Measurements from ENCODE around the gene SCGB1D1.

SCGB1D1 gene

GRCh38 chr11:62181097-62181496 is 8.9 kb upstream of the SCGB1D1 start:
- H3K27ac ChIP-seq (ENCODE audit: extremely low read depth, low read depth, low read length): no peak overlapping the region
- no peaks in the 10 kb centered on the region for H3K4me1 ChIP-seq (ENCODE audit: control insufficient read depth, insufficient read depth, low read length)
- H3K9me3 ChIP-seq (ENCODE audit: control insufficient read depth, insufficient read depth, low read depth, low read length): no peaks in the 10 kb centered on the region
- ChIA-PET CTCF (interaction anchor here (1.8 kb wide), 1 partner anchor 9 kb away, joined by 13 read pairs; no protein-coding TSS in a partner anchor), POLR2A (no interaction called here)
- no peak for TF ChIP-seq ZNF239 (tag by site-specific recombination; IDR thresholded peaks at IDR 0.05)
- TF ChIP-seq ZNF18 (tag by site-specific recombination; IDR thresholded peaks at IDR 0.05): no peak
- no peak overlapping the region for H3K4me3 ChIP-seq (ENCODE audit: low read depth, low read length)
- H3K36me3 ChIP-seq (ENCODE audit: control insufficient read depth in 2 of 2, insufficient read depth in 1 of 2, low read length in 2 of 2): no peaks in the 10 kb centered on the region

- no peak overlapping the region for H3K4me3 ChIP-seq (ENCODE audit: low read depth, low read length)
- ChIA-PET POLR2A (no interaction called here), CTCF (interaction anchor here (1.6 kb wide), 1 partner anchor 10 kb away, joined by 10 read pairs; no protein-coding TSS in a partner anchor)
- H3K27ac ChIP-seq (ENCODE audit: extremely low read depth, low read depth, low read length): no peak overlapping the region
- H3K4me1 ChIP-seq (ENCODE audit: control insufficient read depth, insufficient read depth, low read length): no peaks in the 10 kb centered on the region
- H3K9me3 ChIP-seq (ENCODE audit: control insufficient read depth, insufficient read depth, low read depth, low read length): no peaks in the 10 kb centered on the region
- no peaks in the 10 kb centered on the region for H3K36me3 ChIP-seq (ENCODE audit: control insufficient read depth in 2 of 2, insufficient read depth in 1 of 2, low read length in 2 of 2)
- TF ChIP-seq ZNF335 (tag by site-specific recombination; conservative IDR thresholded peaks at IDR 0.05) (no peak), MYNN (tag by site-specific recombination; IDR thresholded peaks at IDR 0.05; ENCODE audit: borderline replicate concordance) (no peak), KLF16 (tag by site-specific recombination; IDR thresholded peaks at IDR 0.05) (no peak), ZNF701 (tag by site-specific recombination; IDR thresholded peaks at IDR 0.05) (no peak), ZNF311 (tag by site-specific recombination; IDR thresholded peaks at IDR 0.05; ENCODE audit: borderline replicate concordance) (no peak), ZNF146 (tag by site-specific recombination; IDR thresholded peaks at IDR 0.05) (no peak), SCRT1 (tag by site-specific recombination; IDR thresholded peaks at IDR 0.05; ENCODE audit: borderline replicate concordance) (no peak), BCL6B (tag by site-specific recombination; IDR thresholded peaks at IDR 0.05) (no peak), ZNF837 (tag by site-specific recombination; IDR thresholded peaks at IDR 0.05) (no peak), ZNF513 (tag by site-specific recombination; IDR thresholded peaks at IDR 0.05) (no peak), ZNF488 (tag by site-specific recombination; IDR thresholded peaks at IDR 0.05) (no peak), ZNF2 (tag by site-specific recombination; IDR thresholded peaks at IDR 0.05) (no peak)
Observed at GRCh38 chr11:62182147-62182891, 7.7 kb upstream of the SCGB1D1 start.

- H3K4me3 ChIP-seq (ENCODE audit: low read depth, low read length): no peak overlapping the region
- TF ChIP-seq ZNF433 (tag by site-specific recombination; IDR thresholded peaks at IDR 0.05; ENCODE audit: low read depth) (no peak), ZNF280C (tag by site-specific recombination; IDR thresholded peaks at IDR 0.05) (no peak), ZSCAN30 (tag by site-specific recombination; IDR thresholded peaks at IDR 0.05) (no peak), ZNF626 (tag by site-specific recombination; IDR thresholded peaks at IDR 0.05) (no peak)
- no peaks in the 10 kb centered on the region for H3K9me3 ChIP-seq (ENCODE audit: control insufficient read depth, insufficient read depth, low read depth, low read length)
- ChIA-PET CTCF (interaction anchor here (1.8 kb wide), 1 partner anchor 14 kb away, joined by 7 read pairs; no protein-coding TSS in a partner anchor), POLR2A (no interaction called here)
- H3K4me1 ChIP-seq (ENCODE audit: control insufficient read depth, insufficient read depth, low read length): no peaks in the 10 kb centered on the region
- no peaks in the 10 kb centered on the region for H3K36me3 ChIP-seq (ENCODE audit: control insufficient read depth in 2 of 2, insufficient read depth in 1 of 2, low read length in 2 of 2)
- no peak overlapping the region for H3K27ac ChIP-seq (ENCODE audit: extremely low read depth, low read depth, low read length)
Observed at GRCh38 chr11:62186195-62186594, 3.8 kb upstream of the SCGB1D1 start.

Measured in HEK293 (cell line).